ENCODE data around the gene LIMS3. TPM values are rescaled to one million over a fixed set of nuclear protein-coding genes. Genes with fewer than 3 reads are reported as not detected.

The LIMS3 gene
- total RNA-seq, 1 donor from 2014 or later = 6.4 TPM

Other genes starting within 250 kb of the LIMS3 start
- 30.1 TPM for gene RGPD5, start 104.4 kb upstream of the LIMS3 start, total RNA-seq
- gene MALL, start 217.1 kb downstream of the LIMS3 start, total RNA-seq = 19.6 TPM

Data from cardiac septum (tissue), 1 donor.